HG02973 (cell line): ENCODE measurements around the gene MAGI2.
A peak's percentile ranks its signal among the peaks of the same experiment; 100 is the strongest.
"Not testable (repeated sequence)": the region's sequence is repeated elsewhere in the genome, so short reads cannot be mapped to it uniquely, and the experiment has no call there.

ENCODE experiments used
- ATAC-seq: cut with Tn5 transposase; IDR thresholded peaks from one replicate; pipeline ENCODE4 v1.9.1; 2021; ENCODE audit warnings: moderate library complexity; ENCODE audit not compliant: unreplicated experiment

Gene MAGI2

DNA sequence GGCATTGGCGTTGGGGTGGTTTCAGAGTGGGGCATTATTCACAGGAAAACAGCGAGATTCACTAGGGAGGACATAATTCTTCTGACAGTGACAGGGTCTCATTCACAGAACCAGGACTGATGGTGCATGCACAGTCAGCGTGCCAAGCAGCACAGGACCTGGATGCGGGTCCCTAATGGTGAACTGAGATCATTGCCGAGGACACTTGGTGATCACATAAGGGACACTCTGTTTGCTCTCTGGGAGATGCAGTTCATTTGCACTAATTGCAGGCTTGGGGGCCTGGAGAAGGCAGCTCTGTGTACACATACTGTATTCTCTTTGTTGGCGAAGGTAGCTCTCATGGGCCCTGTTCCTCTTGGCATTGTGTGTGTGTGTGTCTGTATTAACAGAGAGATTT is 938.8 kb downstream of the MAGI2 start:
- ATAC-seq, result no peak

DNA sequence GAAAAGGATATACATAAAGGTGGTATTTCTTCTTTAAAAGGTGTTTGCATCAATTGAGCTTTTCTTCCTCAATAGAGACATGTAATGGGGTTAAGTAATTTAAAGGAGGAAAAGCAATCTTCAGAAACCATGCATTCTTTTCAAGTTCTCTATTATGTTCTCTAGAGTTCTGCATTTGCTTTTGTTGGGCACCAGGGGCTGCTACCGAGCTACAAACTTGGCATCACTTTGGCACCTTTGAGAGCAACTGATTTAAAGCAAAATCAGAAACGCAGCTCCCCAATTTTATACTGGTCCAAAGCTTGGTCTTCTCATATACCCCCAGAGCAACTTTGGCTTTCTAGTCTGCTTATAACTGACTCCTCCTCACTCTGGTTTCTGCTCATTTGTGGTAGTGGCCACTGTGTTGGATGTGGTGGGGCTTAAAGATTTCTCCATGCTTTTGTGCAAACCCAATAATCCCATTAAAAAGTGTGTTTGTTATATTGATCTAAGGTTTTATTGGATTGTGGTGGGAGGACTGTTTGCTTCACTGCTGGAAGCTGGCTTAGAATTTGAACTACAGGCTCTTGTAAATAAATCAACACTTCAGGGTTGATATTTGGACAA is 942.8 kb downstream of the MAGI2 start:
- ATAC-seq, result peak; percentile 81

DNA sequence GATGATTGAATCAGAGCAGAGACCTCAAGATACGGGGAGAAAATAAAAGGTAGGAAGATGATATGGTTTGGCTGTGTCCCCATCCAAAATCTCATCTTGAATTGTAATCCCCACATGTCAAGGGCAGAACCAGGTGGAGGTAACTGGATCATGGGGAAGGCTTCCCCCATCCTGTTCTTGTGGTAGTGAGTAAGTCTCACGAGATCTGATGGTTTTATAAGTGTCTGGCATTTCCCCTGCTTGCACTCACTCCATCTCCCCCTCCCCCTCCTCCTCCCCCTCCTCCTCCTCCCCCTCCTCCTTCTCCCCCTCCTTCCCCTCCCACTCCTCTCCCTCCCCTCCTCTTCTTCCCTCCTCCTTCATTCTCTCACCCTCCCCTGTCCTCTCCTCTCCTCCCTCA is 950.2 kb downstream of the MAGI2 start:
- ATAC-seq, result not testable (repeated sequence)

DNA sequence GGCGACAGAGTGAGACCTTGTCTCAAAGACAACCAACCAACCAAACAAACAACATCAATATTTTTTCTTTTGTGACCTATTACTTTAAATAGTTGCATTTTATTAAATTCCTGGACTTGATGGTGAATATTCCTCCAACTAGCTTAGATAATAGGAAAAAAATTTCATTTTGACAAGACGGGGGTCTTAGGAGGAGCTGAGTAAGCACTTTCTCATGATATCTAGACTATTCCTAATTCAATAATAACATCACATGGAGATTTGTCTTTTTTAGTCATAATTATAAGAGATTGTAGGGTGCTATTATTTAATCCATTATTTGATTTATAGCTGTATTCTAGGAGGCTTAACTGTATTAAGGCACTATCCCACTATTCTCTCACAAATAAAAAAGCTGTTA is 952.4 kb downstream of the MAGI2 start:
- ATAC-seq, result no peak

DNA sequence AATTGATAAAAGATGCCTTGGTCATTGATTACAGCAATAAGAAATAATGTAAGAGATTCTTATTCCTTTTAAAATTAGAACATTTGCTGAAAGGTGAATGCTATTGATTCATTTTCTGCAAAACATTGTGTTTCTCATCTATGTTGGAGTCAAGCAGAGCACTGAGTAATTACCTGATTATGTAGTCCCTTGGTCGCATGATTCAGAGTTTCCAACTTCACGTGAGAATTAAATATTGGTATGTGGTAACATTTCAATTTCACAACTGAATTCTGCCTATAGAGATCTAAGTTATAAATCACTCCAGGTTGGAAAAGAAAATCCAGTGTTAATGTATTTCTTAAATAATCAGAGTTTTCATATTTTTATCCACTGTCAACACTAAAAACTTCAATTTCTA is 953.5 kb downstream of the MAGI2 start:
- ATAC-seq, result no peak

DNA sequence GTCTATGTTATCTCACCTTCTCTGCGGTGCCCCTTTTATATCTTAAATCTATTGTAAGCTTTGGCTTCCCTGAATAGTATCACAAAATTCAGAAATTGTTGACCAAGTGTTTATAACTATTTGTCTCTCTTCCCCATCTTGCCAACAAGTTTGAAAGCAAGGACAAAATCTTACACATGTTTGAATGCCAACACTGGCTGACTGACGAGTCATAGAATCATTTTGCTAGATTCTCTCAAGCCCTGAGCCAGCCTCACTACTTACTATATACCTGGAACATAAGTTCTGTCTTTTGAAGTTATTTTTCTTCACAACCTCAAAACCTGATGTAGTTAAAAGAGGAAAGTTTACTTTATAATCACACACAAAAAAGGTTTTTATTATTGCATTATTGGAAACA is 954.2 kb downstream of the MAGI2 start:
- ATAC-seq, result no peak

DNA sequence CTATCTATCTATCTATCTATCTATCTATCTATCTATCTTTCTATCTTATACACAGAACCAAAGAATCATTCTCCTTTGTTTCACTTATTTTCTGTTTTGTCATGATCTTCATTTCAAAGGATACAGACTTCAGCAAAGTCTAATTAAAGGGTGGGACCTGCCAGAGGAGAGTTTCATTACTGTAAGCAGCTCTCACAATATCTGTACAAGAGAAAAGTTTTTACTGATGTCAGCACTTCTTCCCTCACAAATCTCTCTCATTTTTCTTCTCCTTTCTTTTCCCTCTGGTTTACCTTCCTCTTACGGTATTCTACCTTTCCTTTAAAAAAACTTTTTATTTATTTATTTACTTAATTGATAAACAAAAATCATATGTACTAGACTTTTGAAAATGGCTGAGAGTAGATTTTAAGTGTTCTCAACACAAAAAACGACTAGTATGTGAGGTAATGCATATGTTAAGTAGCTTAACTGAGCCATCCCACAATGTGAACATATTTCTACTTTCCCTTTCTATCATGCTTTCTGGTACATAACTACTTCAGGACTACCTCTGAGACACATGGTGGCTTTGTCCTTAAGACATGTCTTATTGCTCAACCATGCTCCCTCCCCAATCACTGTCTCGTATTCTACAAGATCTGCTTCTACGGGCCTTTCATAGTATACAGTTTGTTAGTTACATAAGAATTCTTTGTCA is 955.6 kb downstream of the MAGI2 start:
- no peak for ATAC-seq

DNA sequence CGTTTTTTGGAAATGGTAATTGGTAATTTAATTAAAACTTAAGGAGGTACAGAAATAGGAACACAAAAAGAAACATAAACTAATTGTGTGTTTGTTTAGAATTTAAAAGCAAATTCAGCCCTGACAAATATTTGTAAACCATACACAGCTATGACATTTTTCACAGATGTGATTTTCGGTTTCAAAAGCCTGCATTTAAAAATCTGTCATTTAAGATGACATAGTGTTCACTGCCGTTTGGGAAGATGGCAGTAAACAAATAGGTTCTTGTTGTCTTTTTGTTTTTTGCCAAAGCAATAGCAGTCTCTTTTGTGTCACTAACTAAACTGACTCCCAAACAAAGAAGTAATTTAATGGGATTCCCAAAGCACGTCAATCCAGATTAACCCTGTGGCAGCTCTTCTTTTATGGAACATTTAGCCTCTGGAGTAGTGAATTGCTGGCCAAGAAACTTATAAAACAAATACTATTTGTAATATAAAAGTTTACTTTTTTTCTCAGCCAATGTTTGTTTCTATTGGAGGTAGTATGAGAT is 957.3 kb downstream of the MAGI2 start:
- no peak for ATAC-seq

DNA sequence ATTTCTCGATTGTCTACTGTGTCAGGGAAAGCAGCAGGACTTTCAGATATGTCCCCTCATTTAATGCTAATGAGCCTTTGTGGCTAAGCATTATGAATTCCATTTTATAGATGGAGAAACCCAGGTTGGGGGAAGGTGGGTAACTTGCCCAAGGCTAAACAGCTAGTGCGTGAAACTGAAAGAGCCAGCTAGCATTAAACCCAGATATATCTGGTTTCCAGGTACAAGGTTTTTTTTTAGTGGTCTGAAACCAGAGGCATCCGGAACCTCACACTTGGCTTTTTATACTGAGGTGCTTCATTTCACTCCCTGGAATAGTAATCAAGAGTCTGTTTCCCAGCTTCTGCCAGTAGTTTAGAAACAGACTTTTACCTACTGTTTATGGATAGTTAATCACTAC is 960.1 kb downstream of the MAGI2 start:
- ATAC-seq, result no peak

DNA sequence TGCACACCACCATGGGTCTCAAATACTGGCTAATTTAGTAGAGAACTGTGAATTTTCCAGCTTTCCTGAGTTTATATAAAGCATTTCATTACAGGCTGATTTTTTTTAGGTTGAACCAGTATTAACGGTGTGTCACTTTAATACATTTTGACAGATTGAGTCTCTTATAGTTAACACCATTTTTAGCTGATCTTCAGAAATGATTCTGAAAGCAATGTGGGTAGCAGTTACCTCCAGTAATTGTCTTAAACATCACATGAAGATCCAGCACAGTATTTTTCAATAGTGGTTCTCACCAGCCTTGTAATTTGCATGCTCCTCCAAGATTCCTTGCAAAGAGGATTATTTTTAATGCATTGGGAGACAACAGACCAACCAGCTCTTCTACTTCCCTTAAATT is 961.3 kb downstream of the MAGI2 start:
- no peak for ATAC-seq

DNA sequence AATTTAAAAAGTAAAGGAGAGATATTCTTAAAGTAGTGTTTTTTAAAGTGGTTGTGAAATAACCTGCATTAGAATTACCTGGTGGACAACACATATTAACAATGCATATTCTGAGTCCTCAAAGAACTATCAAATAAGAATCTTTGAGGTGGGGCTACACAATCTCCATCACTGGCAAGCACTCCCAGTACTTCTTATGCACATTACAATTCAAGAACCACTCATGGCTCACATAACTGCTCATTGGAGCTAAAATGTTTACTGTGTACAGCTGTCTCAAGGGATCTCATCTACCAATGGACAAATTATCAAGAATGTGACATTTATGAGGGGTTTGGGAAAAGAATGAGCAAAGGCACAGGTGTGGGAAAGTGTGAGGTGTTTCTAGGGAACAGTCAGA is 962.9 kb downstream of the MAGI2 start:
- ATAC-seq, result no peak

DNA sequence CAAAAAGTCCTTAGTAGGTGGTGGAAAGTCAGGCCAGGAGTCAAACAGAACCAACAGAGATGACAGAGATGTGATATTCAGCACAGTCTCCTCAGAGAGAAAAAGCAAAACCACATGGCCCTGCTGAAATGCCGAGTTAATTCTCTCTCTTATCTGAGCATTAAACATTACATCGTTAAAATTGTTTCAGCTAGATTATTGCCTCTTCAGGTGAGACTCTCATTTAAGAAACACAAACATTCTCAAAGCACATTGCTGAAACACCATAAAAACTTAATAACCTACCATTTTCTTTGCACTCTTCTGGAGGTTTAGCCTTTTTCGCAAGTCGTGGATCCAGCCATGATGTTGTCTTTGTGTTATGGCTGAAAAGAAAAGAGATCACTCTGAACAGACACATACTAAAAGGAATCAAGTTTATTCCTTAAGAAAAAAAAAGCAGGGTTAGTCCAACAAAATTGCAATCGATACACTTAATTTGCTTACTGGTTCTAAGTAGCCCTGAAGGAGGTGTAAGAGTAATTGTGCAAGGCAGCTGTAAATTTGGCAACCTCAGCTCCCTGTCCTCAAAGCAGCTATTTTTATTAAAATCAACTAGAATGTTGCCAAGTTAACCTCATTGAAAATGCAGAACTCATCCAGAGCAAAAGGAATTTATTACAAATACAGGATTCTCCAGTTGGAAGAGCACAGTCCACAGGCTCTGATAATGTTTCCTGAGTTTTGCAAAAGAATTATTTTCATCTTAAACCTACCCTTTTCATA is 963.8 kb downstream of the MAGI2 start:
- no peak for ATAC-seq

DNA sequence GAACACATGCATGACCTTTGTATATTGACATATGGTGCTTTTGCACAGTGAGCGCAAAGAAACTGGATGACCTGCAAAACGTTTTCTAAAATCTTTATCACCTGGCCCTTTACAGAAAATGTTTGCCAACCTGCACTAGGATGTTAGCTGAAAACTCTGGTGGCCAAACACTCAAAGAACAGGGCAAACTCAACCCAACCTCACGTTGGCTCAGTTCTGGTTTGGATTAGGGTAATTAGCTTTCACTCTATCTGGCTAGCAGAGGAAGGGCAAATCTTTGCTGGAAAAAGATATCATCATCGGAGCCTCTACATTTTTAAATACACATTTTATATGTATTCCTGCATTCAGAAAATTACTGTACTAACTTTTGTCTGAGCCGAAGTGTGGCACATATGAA is 966.0 kb downstream of the MAGI2 start:
- ATAC-seq, result no peak

DNA sequence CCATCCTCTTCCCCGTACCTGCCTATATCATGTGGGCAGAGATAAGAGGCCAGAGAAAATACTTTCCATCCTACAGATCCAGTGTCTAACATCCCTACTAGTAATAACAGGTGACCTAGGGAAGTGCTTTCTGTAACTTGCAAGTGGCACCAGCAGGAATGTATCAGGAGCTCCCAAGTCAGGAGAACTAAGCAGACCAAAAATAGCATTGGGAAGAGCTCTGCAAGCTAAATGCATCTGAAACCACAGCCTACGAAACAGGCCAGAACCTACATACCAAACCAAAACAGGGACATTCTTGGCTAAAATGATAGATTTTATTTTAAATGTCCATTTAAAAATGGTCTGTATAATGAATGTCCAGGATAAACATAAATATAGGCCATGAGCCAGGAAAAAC is 974.1 kb downstream of the MAGI2 start:
- ATAC-seq, result no peak

DNA sequence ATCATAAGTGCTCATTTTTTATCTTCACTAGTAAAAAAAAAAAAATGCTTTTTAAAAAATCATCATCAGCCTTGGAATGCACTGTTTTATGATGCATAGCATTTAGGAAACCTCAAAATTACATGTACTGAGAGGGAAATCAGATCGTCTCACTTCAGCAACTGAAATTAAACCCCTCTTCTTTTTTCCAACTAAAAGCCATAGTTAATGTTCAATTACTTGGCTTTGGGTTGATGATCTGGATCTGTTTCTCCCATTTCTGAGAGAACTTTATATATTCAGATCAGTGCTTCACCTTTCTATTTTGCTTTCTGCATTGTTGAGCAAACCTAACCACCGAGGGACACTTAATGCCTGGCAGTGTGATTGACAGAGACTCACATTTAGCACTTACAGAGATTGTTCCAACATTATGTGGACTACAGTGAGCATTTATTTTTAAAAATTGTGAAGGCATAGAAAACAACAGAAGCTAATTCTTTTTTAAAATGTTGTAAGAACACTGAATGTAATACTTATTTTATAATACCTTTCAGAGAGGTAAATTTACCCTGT is 976.5 kb downstream of the MAGI2 start:
- no peak for ATAC-seq

DNA sequence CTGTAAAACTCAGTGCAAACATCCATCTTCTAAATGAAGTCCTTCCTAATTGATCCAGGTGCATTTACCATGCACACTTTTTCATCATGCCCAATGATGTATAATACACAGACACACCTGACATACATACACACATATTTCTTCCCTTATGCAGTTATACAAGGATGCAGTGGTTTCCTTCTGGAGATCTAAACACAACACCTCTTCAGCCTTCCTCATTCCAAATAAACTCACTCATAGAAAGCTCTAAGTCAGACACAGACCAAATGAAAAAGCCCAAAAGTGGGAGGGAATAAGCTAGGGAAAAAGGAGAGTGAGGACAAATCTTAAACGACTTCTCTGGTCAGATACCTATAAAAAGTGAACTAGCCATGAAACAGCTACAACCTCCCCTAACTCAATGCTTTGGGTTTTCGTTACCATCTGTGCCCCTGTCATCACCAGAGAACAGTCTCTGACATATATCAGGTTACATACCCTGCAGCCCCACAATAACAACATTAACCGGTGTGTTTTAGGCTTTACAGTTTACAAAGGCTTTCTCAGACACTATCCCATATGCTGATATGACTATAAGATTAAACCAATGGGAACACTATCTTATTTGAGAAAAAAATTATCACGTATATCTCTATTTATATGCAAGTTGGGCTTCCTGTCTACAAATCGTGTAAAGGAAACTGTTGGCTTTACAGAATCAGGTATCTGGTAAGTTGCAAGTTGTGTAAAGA is 979.7 kb downstream of the MAGI2 start:
- ATAC-seq, result no peak

DNA sequence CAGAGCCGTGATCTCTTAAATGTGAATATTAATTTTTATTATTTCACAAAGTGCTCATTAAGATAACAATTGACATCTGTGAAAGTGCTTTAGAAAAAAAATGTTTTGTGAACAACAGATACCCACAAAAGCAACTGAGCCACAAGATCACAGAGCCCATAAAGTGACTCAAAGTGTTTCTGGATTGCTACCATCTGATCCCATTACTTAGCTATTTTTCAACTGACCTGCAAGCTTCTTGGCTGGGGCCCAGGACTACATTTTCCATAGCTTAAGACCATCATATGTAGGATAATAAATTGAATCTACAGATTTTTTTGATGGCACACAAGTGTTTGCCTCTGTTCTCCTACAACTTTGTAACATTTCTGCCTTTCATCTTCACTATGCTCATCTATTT is 980.4 kb downstream of the MAGI2 start:
- no peak for ATAC-seq

DNA sequence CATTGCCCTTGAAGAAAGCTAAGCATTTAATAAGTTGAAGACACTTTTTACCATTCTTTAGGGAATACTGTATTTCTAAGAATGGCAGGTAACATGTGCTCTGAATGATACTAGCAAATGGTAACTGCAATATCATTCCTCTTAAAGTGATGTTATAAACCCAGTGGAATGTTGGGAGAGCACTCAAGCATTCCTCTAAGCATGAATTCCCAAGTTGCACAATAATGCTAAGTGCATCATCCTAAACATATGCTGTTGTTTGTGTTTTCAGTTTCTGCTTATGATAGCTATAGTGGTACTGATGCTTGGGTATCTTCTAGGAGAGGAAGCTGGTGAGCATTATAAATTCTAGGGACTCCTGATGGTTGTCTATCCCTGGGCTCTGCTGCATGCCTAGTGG is 980.9 kb downstream of the MAGI2 start:
- no peak for ATAC-seq

DNA sequence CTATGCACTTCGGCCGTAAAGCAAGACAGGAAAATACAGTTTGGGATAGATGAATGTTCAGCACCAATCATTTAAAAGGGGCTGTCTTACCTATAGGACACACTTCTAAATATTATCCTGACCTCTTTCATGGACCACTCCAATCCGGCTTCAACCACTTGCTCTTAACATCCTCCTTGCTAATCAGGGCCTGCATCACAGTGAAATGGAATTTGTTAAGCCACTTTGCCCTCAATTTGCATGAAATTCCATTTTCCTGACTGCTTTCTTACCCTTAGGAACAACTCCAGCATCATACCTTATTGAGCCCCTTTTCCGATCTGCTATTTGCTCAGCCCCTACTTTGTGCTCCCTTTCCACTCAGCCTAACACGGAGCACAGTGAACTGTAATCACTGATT is 987.6 kb downstream of the MAGI2 start:
- ATAC-seq, result no peak

DNA sequence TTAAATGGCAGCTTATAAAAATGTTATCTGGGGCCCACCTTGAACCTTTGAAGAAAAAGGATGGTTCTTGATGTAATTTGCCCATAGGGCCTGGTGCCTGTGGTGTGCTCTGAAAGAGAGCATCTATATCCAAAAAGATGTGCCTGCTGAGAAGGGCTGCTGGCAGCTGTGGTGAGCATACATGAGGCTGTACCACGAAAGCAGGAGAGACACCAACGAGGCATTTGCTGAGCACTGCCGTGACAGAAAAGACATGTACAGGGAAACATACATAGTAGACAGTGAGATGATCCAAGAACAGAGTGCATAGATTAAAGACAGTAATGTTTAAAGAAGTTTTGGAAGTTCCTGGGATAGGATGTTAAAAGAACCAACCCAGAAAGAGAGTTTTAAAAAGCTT is 990.4 kb downstream of the MAGI2 start:
- ATAC-seq, result no peak

DNA sequence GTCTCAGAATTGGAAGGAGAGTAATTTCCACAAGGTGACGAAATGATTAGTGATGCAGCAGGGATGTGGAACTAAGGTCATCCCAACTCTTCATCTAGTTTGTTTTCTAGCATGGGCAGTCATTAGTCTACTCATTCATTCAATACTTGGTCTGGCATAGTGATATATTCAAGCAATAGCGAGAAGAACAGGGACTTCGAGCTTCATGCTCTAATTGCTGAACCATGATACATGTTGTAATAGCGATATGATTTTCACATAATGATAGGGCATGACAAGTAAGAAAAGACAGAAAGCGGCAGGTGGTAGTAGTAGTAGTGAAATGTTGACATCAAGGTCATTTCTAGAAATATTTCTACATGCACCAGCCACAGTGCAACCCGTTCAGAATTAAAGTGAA is 1002.8 kb downstream of the MAGI2 start:
- ATAC-seq, result no peak
